IPS DF 6.9 (cell line): ENCODE measurements around the gene RWDD1.

Source experiments
- DNase-seq: peaks from one replicate; pipeline ENCODE4 v3.0.0-alpha.2; 2013; ENCODE audit warnings: low read depth, low spot score
- H3K27ac ChIP-seq: one replicate; pipeline ENCODE4 v1.5.1; 2013; ENCODE audit warnings: low read length, control low read depth
- H3K27me3 ChIP-seq: 2 replicates; pipeline ENCODE4 v1.6.1; 2013; ENCODE audit warnings: mild to moderate bottlenecking, low read length; ENCODE audit not compliant: control insufficient read depth, insufficient read depth
- H3K36me3 ChIP-seq: 2 replicates; pipeline ENCODE4 v1.6.1; 2013; ENCODE audit warnings: low read length; ENCODE audit not compliant: control insufficient read depth, insufficient read depth
- H3K4me1 ChIP-seq: 2 replicates; pipeline ENCODE4 v1.6.1; 2013; ENCODE audit warnings: low read length; ENCODE audit not compliant: control insufficient read depth, insufficient read depth
- H3K4me3 ChIP-seq: 2 replicates; pipeline ENCODE4 v1.5.1; 2013; ENCODE audit warnings: mild to moderate bottlenecking, low read length
- H3K9me3 ChIP-seq: 2 replicates; pipeline ENCODE4 v1.6.1; 2013; ENCODE audit warnings: low read length, inconsistent platforms; ENCODE audit not compliant: control insufficient read depth, insufficient read depth
- WGBS: extraction: QIAGEN DNeasy Blood & Tissue Kit; methylation state at CpG from one replicate; pipeline ENCODE4 v1.1.7; 2013; ENCODE audit warnings: mixed read lengths, missing lambda C conversion rate; ENCODE audit not compliant: insufficient read length, insufficient coverage; 5-methylcytosine and 5-hydroxymethylcytosine counted together

Gene RWDD1, protein sequence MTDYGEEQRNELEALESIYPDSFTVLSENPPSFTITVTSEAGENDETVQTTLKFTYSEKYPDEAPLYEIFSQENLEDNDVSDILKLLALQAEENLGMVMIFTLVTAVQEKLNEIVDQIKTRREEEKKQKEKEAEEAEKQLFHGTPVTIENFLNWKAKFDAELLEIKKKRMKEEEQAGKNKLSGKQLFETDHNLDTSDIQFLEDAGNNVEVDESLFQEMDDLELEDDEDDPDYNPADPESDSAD

DNA sequence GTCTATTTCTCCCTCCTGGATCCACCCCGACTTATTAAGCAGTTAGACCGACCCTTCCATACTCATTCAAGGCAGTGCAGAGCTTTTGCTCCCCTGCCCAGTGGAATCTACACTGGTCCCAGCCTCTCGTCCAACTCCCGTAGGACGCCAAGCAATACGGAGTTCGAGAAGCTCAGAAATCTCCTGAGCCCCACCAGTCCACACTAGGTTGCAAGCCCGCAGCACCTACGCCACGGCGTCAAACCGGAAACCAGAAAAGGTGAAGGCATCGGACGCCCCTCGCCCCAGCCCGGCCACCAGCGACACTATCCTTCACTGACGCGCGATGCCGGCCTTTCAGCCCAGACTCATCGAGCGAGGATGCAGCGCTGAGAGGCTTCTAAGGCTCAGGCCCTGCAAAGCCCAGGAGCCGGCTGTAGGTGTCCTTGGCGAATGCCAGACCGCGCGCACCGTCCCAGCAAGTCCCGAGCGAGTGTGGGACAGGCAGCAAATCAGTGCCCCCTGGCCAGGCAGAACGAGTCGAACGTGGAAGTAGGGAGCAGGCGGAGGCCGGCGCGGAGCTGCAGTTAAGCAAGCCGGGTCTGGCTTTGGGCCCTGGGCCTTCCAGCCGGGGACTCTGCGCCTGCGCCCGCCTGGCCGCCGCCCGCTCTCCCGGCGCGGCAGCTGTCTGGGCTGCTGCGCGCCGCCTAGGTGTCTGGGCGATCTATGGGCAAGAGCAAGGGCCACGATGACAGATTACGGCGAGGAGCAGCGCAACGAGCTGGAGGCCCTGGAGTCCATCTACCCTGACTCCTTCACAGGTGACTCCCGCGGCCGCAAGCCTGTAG, at the start of gene RWDD1:
RWDD1 (plus strand) TSS at position 649 of the 827 bp plus-strand sequence; CDS start at position 728, 79 bp downstream.
- no peaks in the 10 kb centered on the region for H3K9me3 ChIP-seq
- peak; percentile 95 for DNase-seq
- peak within 1 kb of the TSS; percentile 85 for H3K4me3 ChIP-seq
- H3K27ac ChIP-seq = no peak within 1 kb of the TSS
- no peaks in the 10 kb centered on the region for H3K27me3 ChIP-seq
- no peaks in the 10 kb centered on the region for H3K36me3 ChIP-seq
- H3K4me1 ChIP-seq = no peaks in the 10 kb centered on the region
- no CpG with 5 or more reads among the region's 62 CpGs for WGBS

DNA sequence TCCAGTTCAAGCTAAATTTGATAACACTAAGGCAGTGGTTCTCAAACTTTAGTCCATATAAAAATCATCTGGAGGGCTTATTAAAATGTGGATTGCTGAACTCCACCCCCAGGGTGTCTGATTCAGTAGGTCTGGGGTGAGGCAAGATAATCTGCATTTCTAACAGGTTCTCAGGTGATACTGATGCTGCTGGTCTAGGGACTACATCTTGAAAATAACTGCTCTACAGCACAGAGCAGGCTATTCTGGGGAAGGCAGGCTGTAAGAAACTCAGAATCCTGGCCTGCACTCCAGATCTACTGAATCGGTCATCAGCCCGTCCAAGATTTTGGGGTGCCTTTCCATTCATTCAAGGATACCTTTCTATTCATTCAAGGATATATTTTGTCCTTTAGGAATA, 48.4 kb upstream of the RWDD1 start:
- no peaks in the 10 kb centered on the region for H3K27me3 ChIP-seq
- DNase-seq = no peak
- H3K4me1 ChIP-seq = no peaks in the 10 kb centered on the region
- H3K27ac ChIP-seq = no peak overlapping the region
- no peak overlapping the region for H3K4me3 ChIP-seq
- no peaks in the 10 kb centered on the region for H3K36me3 ChIP-seq
- no peaks in the 10 kb centered on the region for H3K9me3 ChIP-seq
- no CpG with 5 or more reads among the region's 2 CpGs for whole genome bisulfite sequencing

DNA sequence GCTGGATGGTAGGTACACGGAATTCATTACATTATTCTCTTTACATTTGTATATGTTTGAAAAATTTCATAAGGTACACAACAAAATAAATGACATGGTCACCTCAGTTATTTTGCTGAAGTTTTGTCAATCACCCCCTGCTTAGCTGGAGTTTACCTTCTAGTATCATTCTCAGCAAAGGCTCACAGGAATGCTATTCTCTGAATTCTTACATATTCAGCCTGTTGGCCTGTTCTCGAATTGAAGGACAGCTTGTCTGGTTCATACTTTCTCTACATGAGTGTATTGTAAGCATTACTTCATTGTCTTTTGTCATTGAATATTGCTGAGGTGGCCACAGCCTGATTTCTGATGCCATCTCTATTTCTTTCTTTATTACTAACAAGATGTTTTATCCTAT, 47.1 kb upstream of the RWDD1 start:
- no peaks in the 10 kb centered on the region for H3K27me3 ChIP-seq
- H3K27ac ChIP-seq = no peak overlapping the region
- no peaks in the 10 kb centered on the region for H3K36me3 ChIP-seq
- H3K4me1 ChIP-seq = 0 out of 2 replicates have a peak, but pooled peaks cover 1% of the 10 kb centered on the region
- DNase-seq = no peak
- no CpG with 5 or more reads among the region's 2 CpGs for WGBS
- no peaks in the 10 kb centered on the region for H3K9me3 ChIP-seq
- no peak overlapping the region for H3K4me3 ChIP-seq

DNA sequence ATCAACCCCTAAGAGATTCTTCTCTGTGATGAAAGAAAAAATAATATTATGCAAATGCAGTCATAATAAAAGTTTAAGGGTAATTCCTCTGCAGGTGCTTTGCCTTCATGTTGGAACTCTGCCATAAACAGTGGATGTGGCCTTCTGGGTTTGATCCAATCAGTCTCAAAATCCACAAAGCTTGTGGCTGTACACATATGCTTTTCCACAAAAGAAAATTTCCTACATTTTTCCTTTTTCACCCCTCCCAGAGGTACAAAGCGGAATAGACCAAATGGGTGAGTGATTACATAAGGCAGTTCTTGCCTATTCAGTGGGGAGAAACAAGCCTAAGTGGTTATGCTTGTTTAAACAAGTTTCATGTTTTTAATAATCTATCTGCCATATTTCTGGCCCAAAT, 43.2 kb upstream of the RWDD1 start:
- Histone ChIP-seq H3K4me3 (no peak overlapping the region), H3K9me3 (no peaks in the 10 kb centered on the region), H3K27me3 (no peaks in the 10 kb centered on the region), H3K4me1 (0 out of 2 replicates have a peak, but pooled peaks cover 1% of the 10 kb centered on the region), H3K27ac (no peak overlapping the region), H3K36me3 (no peaks in the 10 kb centered on the region)
- DNase-seq = no peak
- no CpG with 5 or more reads among the region's 1 CpG for WGBS

DNA sequence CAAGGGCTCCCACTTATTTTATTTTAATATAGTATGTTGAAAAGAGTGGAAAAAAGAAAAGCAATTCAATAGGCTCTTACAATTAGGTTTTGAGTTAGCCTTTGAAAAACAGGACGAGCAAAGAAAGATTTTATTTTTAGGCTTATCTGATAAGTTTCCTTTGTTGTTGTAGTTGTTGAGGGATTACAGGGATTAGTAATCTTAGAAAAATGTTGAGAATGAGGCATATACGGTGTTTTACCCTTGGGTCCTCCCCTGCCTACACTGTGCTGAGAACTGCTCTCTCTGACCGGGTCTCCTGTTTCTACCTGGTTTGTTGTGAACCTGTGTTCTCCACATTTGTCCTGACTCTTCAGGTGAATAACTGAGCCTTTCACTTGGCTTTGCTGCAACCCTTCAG, 42.5 kb upstream of the RWDD1 start:
- no peak for DNase-seq
- no peaks in the 10 kb centered on the region for H3K36me3 ChIP-seq
- H3K27ac ChIP-seq = no peak overlapping the region
- no peaks in the 10 kb centered on the region for H3K9me3 ChIP-seq
- no peak overlapping the region for H3K4me3 ChIP-seq
- WGBS = no CpG with 5 or more reads among the region's 3 CpGs
- H3K27me3 ChIP-seq = no peaks in the 10 kb centered on the region
- peaks cover 1% of the 10 kb centered on the region; the same call in 1 of the 2 replicates for H3K4me1 ChIP-seq

DNA sequence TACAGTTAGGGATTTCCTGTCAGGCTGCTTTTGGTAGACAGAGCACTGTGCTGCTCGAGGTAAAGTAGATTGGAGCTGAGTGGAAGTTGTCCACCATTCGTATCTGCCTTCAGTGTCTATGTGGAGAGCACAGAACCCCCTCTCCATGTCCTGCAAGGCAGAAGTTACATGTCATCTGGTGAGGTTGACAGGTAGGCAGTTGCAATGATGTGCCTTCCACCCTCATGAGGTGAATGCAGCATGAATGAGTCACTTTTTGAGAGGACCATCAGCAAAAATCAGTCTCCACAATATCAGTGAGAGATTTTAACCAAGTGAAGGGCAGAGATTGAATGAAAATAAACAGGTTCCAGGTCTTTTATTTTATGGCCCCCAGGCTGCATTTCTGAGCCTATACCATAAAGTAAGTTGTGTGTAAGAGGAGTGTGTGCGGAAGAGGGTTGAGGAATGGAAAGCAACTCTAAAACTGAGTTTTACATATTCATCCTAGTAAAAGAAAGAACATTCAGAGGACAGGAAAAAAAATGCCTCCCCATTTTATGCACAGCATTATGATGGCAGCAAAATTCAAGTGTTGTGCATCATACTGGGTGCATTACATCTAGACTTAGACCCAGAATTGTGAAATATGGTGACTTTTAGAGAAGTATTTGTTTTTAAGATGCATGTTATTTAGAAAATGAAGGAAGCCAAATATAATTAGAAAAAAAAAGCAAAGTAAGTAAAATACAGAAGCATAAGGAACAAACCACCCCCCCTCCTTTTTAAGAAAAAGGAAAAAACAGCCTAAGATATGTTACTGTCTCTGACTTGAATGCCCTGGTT, 41.6 kb upstream of the RWDD1 start:
- no peaks in the 10 kb centered on the region for H3K9me3 ChIP-seq
- no peaks in the 10 kb centered on the region for H3K27me3 ChIP-seq
- no peaks in the 10 kb centered on the region for H3K36me3 ChIP-seq
- no CpG with 5 or more reads among the region's 3 CpGs for WGBS
- no peak overlapping the region for H3K4me3 ChIP-seq
- no peak overlapping the region for H3K27ac ChIP-seq
- no peak for DNase-seq
- H3K4me1 ChIP-seq = peaks cover 1% of the 10 kb centered on the region; the same call in 1 of the 2 replicates

DNA sequence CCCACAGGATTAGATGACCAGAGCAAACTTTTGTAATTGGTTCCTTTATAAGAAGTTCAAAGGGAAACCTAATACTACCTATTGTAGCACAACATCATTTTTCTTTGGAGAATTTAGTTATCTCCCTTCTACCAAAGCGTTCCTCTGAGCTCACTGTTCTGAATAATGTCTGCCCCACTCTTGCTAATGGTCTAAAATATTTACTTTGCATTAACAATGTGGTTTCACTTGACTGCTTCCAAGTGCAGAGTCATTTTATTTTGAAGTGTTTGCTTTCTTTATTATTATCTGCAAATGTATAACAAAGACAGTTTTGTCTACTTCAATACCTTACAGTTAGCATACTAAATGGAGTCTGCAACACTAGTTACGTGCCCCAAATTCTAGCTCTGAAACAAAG, 40.9 kb upstream of the RWDD1 start:
- no peaks in the 10 kb centered on the region for H3K9me3 ChIP-seq
- no CpG with 5 or more reads among the region's 2 CpGs for WGBS

DNA sequence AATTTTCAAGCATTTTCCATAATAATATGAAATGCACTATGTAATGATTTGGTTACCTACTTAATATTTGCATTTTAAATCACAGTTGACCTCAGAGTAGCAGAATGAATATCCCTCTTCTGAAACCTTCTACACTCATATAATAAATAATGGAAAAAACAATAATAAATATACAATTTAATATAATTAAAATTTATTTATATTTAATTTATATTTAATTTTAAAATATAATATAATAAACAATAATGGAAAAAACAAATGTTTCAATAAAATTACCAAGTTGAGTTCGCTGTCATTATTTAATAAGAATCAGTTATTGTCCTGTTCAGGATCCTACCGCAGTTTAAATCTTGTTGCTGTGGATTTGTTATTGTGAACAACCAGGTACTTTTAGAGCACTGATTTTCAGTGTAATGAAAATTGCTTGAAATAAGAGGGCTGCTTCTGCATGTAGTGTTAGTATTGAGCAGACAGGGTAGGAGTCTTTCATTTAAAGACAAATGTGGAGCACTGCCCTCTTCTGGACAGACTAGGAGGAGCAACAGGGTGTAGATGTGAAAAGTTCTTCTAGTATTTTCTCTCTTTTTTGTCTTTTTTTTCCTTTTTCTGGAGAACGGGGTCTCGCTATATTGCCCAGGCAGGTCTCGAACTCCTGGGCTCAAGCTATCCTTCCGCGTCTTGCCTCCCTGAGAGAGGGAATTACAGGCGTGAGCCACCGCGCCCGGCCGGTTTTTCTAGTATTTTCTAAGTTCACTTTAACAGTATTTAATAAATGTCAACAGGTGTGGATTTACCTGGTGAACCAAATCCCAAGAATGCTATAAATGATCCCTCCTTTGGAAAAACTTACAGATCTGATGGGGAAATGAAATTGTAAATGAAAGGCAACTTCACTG, 39.4 kb upstream of the RWDD1 start:
- DNase-seq = peak; percentile 61
- Histone ChIP-seq H3K27ac (no peak overlapping the region), H3K4me1 (peaks cover 1% of the 10 kb centered on the region; the same call in 1 of the 2 replicates), H3K36me3 (no peaks in the 10 kb centered on the region), H3K4me3 (no peak overlapping the region), H3K27me3 (no peaks in the 10 kb centered on the region), H3K9me3 (no peaks in the 10 kb centered on the region)
- no CpG with 5 or more reads among the region's 12 CpGs for WGBS

More for the DNA sequence above, 40.9 kb upstream of the RWDD1 start:
- no peak for DNase-seq
- no peak overlapping the region for H3K4me3 ChIP-seq
- no peaks in the 10 kb centered on the region for H3K27me3 ChIP-seq
- peaks cover 1% of the 10 kb centered on the region; the same call in 1 of the 2 replicates for H3K4me1 ChIP-seq
- no peaks in the 10 kb centered on the region for H3K36me3 ChIP-seq
- H3K27ac ChIP-seq = no peak overlapping the region

DNA sequence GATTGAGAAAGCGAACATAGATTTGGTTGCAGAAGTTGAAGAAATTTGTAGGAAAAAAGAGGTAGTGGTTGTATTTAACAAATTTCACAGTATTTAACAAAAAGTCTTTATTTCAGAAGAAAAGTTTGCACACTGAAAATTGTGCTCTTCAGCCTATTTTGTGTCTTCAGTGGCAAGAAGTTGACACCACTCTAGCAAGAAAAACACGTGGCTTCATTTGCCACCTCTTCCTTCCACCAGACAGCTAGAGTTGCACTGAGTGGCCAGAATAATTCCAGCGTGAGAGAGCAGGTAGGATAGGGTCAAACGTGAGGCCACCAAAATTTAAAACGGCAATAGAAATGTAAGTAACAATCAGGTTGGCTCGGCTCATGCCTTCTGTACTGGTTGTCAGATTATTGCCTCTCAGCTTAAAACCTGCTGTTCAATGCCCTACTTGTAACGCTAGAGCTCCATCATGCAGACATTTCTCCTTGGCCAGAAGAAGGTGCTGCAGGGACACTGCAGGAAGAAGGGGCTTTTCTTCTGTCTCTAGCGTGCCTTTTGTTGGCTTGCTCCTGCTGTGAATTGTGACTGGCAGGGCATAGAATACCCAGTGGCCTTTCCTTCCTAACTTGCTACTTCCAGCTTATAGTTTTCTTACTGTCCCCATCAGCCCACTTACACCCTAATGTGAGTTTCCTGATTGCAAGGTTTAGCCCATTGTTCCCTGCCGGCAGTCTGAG, 37.9 kb upstream of the RWDD1 start:
- Histone ChIP-seq H3K9me3 (no peaks in the 10 kb centered on the region), H3K27me3 (no peaks in the 10 kb centered on the region), H3K4me3 (no peak overlapping the region), H3K36me3 (no peaks in the 10 kb centered on the region), H3K4me1 (peaks cover 1% of the 10 kb centered on the region; the same call in 1 of the 2 replicates), H3K27ac (no peak overlapping the region)
- 100% methylated on average over 1 of the region's 9 CpGs for WGBS
- DNase-seq = no peak
